ENCODE measurements around the gene PLAAT2.

DNA sequence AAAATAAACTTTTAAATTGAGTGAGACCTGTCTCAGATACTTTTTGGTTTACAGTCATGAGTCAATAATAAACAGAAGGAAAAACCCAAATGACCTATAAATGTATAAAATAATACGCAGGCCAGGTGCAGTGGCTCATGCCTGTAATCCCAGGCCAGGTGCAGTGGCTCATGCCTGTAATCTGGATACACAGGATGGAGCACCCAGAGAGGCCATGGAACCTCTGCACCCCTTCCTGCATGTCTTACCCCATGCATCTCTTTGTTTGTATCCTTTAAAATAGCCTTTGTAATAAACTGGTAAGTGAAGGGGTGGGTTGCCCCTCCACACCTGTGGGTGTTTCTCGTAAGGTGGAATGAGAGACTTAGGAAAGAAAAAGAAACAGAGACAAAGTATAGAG lies 35.5 kb downstream of the PLAAT2 start:
- TF ChIP-seq, protein P1, sequence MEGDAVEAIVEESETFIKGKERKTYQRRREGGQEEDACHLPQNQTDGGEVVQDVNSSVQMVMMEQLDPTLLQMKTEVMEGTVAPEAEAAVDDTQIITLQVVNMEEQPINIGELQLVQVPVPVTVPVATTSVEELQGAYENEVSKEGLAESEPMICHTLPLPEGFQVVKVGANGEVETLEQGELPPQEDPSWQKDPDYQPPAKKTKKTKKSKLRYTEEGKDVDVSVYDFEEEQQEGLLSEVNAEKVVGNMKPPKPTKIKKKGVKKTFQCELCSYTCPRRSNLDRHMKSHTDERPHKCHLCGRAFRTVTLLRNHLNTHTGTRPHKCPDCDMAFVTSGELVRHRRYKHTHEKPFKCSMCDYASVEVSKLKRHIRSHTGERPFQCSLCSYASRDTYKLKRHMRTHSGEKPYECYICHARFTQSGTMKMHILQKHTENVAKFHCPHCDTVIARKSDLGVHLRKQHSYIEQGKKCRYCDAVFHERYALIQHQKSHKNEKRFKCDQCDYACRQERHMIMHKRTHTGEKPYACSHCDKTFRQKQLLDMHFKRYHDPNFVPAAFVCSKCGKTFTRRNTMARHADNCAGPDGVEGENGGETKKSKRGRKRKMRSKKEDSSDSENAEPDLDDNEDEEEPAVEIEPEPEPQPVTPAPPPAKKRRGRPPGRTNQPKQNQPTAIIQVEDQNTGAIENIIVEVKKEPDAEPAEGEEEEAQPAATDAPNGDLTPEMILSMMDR (IDR thresholded peaks at IDR 0.05), result no peak
- no peak for TF ChIP-seq POLR2A (IDR thresholded peaks at IDR 0.05)
